ENCODE results near the gene MEN1. TPM values are rescaled to one million over a fixed set of nuclear protein-coding genes. Genes with fewer than 3 reads are reported as not detected.

The MEN1 gene
- total RNA-seq, 1 donor from 2014 or later, result 57.9 TPM

DNA sequence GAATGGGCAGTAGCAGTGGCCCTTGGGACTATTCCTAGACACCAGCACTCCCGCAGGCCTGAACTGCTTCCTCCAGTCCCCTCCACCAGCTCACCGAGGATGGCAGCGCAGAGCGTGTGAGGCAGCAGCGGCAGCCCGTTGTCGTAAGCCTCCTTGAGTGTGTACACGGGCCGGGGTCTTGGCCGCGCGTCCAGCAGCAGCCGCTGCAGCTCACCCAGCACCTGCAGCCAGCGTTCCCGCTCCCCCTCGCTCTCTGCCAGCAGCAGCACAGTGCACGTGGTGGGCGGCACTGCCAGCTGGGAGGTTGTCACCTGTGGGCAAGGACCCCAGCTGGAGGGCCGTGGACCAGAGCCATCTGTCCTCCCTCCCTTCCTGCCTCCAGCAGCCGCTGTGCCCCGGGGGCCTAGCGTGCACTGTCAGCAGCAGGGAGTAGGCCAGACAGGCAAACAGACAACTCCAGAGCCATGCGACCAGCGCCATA, 21.1 kb upstream of the MEN1 start:
- no peak for DNase-seq (ENCODE audit: low read depth, low spot score)
- Mint-ChIP-seq H3K27me3 (ENCODE audit: low read depth) (no peaks in the 10 kb centered on the region), H3K4me1 (no peaks in the 10 kb centered on the region), H3K4me3 (no peak overlapping the region), H3K9me3 (no peaks in the 10 kb centered on the region), H3K27ac (ENCODE audit: unreplicated experiment) (no peak overlapping the region), H3K36me3 (ENCODE audit: low read depth) (no peaks in the 10 kb centered on the region)
- TF ChIP-seq, protein P1, sequence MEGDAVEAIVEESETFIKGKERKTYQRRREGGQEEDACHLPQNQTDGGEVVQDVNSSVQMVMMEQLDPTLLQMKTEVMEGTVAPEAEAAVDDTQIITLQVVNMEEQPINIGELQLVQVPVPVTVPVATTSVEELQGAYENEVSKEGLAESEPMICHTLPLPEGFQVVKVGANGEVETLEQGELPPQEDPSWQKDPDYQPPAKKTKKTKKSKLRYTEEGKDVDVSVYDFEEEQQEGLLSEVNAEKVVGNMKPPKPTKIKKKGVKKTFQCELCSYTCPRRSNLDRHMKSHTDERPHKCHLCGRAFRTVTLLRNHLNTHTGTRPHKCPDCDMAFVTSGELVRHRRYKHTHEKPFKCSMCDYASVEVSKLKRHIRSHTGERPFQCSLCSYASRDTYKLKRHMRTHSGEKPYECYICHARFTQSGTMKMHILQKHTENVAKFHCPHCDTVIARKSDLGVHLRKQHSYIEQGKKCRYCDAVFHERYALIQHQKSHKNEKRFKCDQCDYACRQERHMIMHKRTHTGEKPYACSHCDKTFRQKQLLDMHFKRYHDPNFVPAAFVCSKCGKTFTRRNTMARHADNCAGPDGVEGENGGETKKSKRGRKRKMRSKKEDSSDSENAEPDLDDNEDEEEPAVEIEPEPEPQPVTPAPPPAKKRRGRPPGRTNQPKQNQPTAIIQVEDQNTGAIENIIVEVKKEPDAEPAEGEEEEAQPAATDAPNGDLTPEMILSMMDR (conservative IDR thresholded peaks at IDR 0.05), result no peak

DNA sequence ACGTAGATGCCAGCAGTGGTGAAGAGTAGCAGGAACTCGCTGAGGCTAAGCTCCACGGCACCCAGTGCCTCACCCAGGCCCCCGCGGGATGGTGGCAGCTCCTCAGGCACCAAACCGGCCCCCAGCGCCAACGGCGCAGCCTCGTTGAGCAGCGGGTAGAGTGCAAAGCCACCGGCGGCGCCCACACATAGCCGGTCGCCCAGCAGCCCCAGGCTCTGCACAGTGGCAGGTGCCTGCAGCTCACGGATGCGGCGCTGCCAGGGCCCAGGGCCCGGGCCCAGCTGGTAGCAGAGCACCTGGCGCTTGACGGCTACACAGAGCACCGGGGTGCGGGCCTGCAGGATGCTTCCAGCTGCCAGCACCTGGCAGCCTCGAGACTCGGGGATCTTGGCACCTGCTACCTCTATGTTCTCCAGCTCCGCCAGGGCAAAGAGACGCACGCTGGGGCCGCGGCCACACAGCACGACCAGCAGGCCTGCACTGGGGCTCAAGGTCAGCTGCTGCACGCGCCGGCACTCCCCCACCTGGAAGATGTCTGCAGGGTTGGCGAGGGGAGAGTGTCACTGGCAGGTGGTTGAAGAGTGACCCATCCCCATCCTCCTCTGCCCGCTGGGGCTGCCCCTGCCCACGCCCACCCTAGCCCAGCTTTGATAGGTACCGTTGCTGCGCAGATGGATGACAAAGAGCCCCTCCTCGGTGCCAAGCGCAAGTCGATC, 19.3 kb upstream of the MEN1 start:
- H3K4me3 Mint-ChIP-seq, result no peak overlapping the region
- H3K27me3 Mint-ChIP-seq (ENCODE audit: low read depth), result no peaks in the 10 kb centered on the region
- no peaks in the 10 kb centered on the region for H3K4me1 Mint-ChIP-seq
- H3K9me3 Mint-ChIP-seq, result no peaks in the 10 kb centered on the region
- H3K36me3 Mint-ChIP-seq (ENCODE audit: low read depth), result no peaks in the 10 kb centered on the region
- no peak for DNase-seq (ENCODE audit: low read depth, low spot score)
- H3K27ac Mint-ChIP-seq (ENCODE audit: unreplicated experiment), result no peak overlapping the region
- TF ChIP-seq, protein P1 (conservative IDR thresholded peaks at IDR 0.05), result no peak

DNA sequence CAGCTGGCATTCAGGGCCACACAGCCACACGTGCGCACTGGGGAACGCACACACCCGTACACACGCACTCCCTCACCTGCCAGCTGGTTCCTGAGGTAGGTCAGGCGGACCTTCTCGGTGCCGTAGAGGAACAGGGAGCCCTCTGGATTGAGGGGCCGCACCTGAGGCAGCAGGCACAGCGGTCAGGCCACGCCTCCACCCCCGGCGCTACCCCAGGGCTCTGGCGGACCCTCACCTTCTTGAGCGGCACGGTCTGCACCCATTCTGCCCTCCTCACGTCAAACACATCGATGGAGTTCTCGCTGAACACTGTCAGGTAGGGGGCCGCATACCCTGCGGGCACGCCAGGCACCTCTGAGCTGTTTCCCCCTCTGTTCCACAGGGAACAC, 17.1 kb upstream of the MEN1 start:
- H3K36me3 Mint-ChIP-seq (ENCODE audit: low read depth), result no peaks in the 10 kb centered on the region
- H3K4me1 Mint-ChIP-seq, result peaks cover 16% of the 10 kb centered on the region
- no peak overlapping the region for H3K4me3 Mint-ChIP-seq
- no peak for DNase-seq (ENCODE audit: low read depth, low spot score)
- H3K9me3 Mint-ChIP-seq, result no peaks in the 10 kb centered on the region
- TF ChIP-seq, protein P1 (conservative IDR thresholded peaks at IDR 0.05), result no peak
- H3K27me3 Mint-ChIP-seq (ENCODE audit: low read depth), result no peaks in the 10 kb centered on the region
- peak overlapping the region; percentile 6 for H3K27ac Mint-ChIP-seq (ENCODE audit: unreplicated experiment)

DNA sequence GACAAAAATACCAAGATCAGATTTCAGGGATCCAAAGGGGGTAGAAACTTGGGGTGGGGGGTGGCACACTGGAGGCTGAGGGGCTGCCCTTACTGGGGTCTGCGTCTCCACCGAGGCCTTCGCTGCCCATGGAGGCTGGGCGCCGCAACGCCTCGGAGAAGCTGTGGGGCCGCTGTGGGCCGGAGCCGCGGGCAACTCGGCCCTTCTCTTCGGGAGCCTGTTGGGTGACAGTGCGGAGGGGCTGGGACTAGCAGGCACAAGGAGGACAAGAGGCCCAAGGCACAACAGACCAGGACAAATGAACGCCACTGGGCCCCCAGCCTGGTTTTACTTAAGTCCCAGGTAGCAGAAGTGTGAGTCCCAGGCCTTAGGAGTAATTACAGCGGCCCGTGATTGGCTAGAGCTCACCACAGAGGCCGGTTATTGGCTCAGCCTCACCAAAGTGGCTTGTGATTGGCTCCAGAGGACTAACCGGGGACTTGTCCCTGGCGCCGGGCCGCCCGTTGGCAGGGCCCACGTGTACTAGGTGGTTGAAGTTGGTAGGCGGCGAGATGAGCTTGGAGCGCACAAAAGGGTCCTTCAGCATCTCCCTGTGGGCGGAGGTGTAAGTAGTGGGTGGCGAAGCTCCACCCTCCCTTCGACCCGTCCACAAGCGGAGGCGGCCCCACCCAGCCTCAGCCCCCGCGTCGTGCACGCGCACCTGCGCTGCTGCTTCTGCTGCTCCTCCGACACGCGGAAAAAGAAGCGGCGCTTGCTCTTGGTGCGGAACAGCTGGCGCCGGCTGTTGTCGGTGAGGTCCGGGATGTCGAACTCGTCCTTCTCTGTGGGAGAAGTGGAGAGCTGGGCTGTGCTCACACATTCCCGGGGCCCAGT, 16.5 kb upstream of the MEN1 start:
- Mint-ChIP-seq H3K4me3 (no peak overlapping the region), H3K4me1 (peaks cover 18% of the 10 kb centered on the region), H3K9me3 (no peaks in the 10 kb centered on the region), H3K27me3 (ENCODE audit: low read depth) (no peaks in the 10 kb centered on the region), H3K36me3 (ENCODE audit: low read depth) (no peaks in the 10 kb centered on the region), H3K27ac (ENCODE audit: unreplicated experiment) (no peak overlapping the region)
- DNase-seq (ENCODE audit: low read depth, low spot score), result no peak
- TF ChIP-seq, protein P1 (conservative IDR thresholded peaks at IDR 0.05), result no peak

DNA sequence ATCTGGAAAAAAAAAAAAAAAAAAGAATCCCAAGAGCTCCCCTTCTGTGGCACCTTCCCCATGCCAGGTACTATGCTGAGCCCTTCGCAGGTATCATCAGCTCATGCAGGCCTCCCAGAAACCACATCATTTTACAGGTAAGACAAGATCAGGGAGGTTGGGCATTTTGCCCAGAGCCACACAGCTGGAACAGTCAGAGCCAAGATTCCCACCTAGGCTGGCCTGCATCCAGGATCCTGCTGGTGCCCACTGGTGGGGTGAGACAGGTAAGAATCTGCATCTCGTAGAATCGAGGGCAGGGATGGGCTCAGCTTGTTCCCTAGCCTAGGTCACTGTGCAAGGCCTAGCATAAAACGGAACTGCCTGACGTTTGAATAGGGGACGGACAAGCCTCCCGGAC, 15.7 kb upstream of the MEN1 start:
- no peaks in the 10 kb centered on the region for H3K36me3 Mint-ChIP-seq (ENCODE audit: low read depth)

More for the DNA sequence above, 15.7 kb upstream of the MEN1 start:
- no peaks in the 10 kb centered on the region for H3K27me3 Mint-ChIP-seq (ENCODE audit: low read depth)
- no peak overlapping the region for H3K4me3 Mint-ChIP-seq
- TF ChIP-seq, protein P1 (conservative IDR thresholded peaks at IDR 0.05), result no peak
- no peak for DNase-seq (ENCODE audit: low read depth, low spot score)
- no peaks in the 10 kb centered on the region for H3K9me3 Mint-ChIP-seq
- H3K27ac Mint-ChIP-seq (ENCODE audit: unreplicated experiment), result no peak overlapping the region
- peaks cover 18% of the 10 kb centered on the region for H3K4me1 Mint-ChIP-seq
